Bronchial epithelial cell (primary cell): Measurements from ENCODE around the gene ADCY1. TPM values are rescaled to one million over a fixed set of nuclear protein-coding genes. Genes with fewer than 3 reads are reported as not detected.

Experiments
- DNase-seq: peaks from one replicate; pipeline ENCODE4 v3.0.0-alpha.2; 2010; ENCODE audit warnings: low read depth
- FAIRE-seq: peaks from 2 replicates; lab custom pipeline; 2011; peaks lifted over from hg19 to GRCh38; lab: Jason Lieb, UNC
- H3K27me3 ChIP-seq: 2 replicates; pipeline ENCODE4 v1.5.1; 2011; ENCODE audit warnings: low read length; ENCODE audit not compliant: control insufficient read depth, insufficient read depth
- H3K36me3 ChIP-seq: 2 replicates; pipeline ENCODE4 v1.5.1; 2011; ENCODE audit warnings: low read length; ENCODE audit not compliant: control insufficient read depth, insufficient read depth
- H3K4me3 ChIP-seq: 2 replicates; pipeline ENCODE4 v1.5.1; 2011; ENCODE audit warnings: mild to moderate bottlenecking, low read depth, low read length, control low read depth
- total RNA-seq: library from RNA; depleted of rRNA; stranded (reverse); fragments of >200 nt; gene quantifications from 2 replicates; pipeline ENCODE4 v1.2.1, GENCODE V29; 2014
- TF ChIP-seq, protein P1 (sequence below): IDR thresholded peaks from 2 replicates; pipeline ENCODE4 v1.5.1; 2011; ENCODE audit warnings: mild to moderate bottlenecking, moderate library complexity, low read length, control low read depth, inconsistent platforms; ENCODE audit not compliant: insufficient read depth, severe bottlenecking

Gene ADCY1
- total RNA-seq, 1 donor from 2014 or later: 0.79 TPM

DNA sequence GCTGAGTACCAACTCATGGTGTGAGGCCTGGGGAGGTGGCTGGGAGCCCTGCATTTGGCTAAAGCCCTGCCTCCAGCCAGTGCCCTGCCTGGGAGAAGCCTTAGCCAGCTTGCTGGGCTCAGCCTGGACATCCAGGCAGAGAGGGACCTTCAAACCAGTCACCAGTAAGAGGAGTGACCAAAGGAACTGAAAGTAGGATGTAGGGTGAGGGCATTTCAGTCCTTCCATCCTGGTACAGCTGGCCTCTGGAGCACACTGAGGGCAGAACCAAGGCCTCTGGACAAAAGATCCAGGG, 124.8 kb downstream of the ADCY1 start:
- H3K27me3 ChIP-seq: peaks cover 2% of the 10 kb centered on the region
- no peak overlapping the region for H3K4me3 ChIP-seq
- TF ChIP-seq, protein P1, sequence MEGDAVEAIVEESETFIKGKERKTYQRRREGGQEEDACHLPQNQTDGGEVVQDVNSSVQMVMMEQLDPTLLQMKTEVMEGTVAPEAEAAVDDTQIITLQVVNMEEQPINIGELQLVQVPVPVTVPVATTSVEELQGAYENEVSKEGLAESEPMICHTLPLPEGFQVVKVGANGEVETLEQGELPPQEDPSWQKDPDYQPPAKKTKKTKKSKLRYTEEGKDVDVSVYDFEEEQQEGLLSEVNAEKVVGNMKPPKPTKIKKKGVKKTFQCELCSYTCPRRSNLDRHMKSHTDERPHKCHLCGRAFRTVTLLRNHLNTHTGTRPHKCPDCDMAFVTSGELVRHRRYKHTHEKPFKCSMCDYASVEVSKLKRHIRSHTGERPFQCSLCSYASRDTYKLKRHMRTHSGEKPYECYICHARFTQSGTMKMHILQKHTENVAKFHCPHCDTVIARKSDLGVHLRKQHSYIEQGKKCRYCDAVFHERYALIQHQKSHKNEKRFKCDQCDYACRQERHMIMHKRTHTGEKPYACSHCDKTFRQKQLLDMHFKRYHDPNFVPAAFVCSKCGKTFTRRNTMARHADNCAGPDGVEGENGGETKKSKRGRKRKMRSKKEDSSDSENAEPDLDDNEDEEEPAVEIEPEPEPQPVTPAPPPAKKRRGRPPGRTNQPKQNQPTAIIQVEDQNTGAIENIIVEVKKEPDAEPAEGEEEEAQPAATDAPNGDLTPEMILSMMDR: no peak
- no peak for FAIRE-seq
- no peaks in the 10 kb centered on the region for H3K36me3 ChIP-seq
- DNase-seq: no peak

DNA sequence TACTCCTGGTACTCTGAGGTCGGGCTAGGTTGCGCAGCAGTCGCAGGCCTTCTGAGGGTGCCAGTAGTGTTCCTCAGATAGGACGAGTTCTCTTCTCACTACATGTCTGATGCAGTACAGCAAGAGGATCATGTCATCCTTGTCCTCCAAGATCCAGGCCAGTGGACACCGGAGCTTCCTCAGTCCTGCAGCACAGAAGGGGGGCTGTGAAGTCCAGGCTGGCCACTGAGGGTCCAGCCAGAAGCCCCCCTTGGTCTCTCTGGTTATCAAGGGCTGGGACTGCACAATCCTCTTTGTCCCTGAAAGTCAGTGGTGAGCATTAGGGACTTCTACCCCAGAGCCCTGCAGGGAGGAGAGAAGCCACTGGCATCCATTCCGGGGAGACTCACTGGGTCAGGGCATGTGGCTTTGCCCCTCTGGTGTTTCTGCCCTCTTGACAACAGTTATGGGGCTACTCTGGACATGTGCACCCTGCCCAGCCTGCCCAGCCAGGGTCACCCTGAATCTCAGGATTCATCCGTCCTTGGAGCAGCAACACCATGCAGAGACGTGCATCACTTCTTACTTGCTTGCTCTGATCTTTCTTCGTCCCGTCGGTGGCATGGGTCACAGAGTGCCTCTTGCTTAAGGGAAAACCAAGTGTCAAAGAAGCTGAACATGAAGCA, 125.7 kb downstream of the ADCY1 start:
- DNase-seq (no peak), FAIRE-seq (no peak)
- Histone ChIP-seq H3K36me3 (no peaks in the 10 kb centered on the region), H3K27me3 (peaks cover 2% of the 10 kb centered on the region), H3K4me3 (no peak overlapping the region)
- TF ChIP-seq, protein P1: no peak

DNA sequence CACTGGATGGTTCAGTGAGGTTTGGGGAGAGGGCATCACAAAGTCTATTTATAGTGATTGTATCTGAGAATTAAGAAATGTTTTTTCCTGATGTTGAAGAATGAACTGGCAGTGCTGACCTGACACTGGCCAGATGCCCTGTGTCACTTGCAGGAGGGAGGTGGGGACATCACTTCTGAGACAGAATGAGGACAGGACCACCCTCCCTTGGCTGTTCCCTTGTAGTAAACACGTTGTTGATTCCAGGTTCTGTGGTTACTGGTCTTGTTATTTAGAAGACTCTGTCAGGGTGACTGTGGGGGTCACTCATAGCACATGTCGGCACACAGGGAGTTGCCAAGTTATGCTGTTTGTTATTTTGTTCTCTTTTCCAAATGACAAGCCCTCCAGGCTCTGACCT, 126.4 kb downstream of the ADCY1 start:
- no peak for FAIRE-seq

DNA sequence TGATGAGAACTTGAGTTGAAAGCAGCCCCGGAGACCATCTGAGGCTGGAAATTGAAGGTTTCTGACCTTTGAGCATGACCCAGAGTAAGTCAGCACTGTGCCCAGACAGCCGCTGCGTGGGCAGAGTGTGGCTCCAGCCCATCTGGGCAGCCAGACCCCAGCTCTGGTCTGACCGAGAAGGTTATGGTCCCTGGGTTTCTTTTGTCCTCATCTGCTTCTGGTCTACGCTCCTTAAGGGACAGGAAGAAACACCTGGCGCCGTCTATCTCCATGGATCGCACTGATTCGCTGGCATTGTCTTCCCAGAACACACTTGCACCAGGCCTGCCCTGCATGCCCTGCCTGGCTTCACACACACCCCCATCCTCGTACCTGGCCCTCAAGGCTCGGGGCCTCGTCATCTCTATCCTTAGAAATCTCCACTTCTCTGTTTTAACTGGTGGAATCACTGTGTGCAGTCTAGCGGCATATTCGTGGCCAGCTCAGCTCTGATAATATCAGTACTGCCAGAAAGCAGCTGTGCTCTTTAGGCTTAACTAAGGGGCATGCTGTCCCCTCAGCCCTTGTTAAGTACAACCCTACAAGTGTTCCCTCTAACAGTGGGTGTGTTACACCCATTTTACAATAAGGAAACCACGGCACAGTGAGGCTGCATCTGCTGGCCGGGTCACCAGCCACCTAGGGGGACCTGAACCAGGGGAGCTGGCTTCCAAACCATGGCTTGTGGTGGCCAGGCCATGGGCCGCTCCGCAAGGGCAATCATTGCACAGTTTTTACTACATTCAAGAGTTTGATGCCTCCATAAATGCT, 127.7 kb downstream of the ADCY1 start:
- no peak overlapping the region for H3K4me3 ChIP-seq
- DNase-seq: no peak
- H3K36me3 ChIP-seq: no peaks in the 10 kb centered on the region
- TF ChIP-seq, protein P1: no peak
- no peak for FAIRE-seq
- peaks cover 2% of the 10 kb centered on the region for H3K27me3 ChIP-seq

More for the DNA sequence above, 126.4 kb downstream of the ADCY1 start:
- H3K4me3 ChIP-seq: no peak overlapping the region
- no peak for DNase-seq
- TF ChIP-seq, protein P1: no peak
- no peaks in the 10 kb centered on the region for H3K36me3 ChIP-seq
- peaks cover 2% of the 10 kb centered on the region for H3K27me3 ChIP-seq

DNA sequence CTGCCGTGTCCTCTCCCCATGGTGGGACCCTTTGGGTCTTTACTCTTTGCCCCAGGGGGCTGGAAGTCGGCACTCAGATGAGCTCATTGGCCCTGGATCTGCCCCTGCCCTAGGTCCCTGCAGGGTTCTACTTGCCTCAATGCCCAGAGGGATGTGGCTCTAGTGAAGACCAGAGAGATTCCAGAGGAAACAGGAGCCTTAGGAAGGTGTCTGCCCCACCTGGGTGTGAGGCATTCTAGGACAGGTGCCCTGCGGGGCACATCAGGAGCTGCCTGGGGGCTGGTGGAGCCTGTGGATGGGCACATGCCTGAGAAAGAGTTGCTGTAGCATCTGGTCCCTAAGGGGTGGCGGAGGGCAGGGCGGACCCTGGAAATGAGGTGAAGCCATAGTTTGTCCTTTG, 128.6 kb downstream of the ADCY1 start:
- DNase-seq: no peak
- Histone ChIP-seq H3K4me3 (no peak overlapping the region), H3K27me3 (peaks cover 2% of the 10 kb centered on the region), H3K36me3 (no peaks in the 10 kb centered on the region)
- TF ChIP-seq, protein P1: no peak
- no peak for FAIRE-seq

DNA sequence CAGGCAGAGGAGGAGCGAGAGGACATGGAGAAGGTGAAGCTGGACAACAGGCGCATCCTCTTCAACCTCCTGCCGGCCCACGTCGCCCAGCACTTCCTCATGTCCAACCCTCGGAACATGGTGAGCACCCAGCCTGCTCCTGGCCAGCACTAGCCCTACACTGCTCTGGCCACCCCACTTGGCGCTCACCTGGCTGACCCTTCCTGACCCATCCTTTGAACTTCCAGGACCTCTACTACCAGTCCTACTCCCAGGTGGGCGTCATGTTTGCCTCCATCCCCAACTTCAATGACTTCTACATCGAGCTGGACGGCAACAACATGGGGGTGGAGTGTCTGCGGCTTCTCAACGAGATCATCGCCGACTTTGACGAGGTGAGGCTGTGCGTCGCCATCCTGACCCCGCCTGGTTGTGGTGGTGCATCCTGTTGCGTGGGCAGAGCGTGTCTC, 129.2 kb downstream of the ADCY1 start:
- Histone ChIP-seq H3K27me3 (peaks cover 2% of the 10 kb centered on the region), H3K4me3 (no peak overlapping the region), H3K36me3 (no peaks in the 10 kb centered on the region)
- TF ChIP-seq, protein P1: no peak
- FAIRE-seq (peak; percentile 40), DNase-seq (no peak)
